ENCODE results near the gene ZNF701.
A peak's percentile ranks its signal among the peaks of the same experiment; 100 is the strongest.
"Not testable (repeated sequence)": the region's sequence is repeated elsewhere in the genome, so short reads cannot be mapped to it uniquely, and the experiment has no call there.

The ZNF701 gene

DNA sequence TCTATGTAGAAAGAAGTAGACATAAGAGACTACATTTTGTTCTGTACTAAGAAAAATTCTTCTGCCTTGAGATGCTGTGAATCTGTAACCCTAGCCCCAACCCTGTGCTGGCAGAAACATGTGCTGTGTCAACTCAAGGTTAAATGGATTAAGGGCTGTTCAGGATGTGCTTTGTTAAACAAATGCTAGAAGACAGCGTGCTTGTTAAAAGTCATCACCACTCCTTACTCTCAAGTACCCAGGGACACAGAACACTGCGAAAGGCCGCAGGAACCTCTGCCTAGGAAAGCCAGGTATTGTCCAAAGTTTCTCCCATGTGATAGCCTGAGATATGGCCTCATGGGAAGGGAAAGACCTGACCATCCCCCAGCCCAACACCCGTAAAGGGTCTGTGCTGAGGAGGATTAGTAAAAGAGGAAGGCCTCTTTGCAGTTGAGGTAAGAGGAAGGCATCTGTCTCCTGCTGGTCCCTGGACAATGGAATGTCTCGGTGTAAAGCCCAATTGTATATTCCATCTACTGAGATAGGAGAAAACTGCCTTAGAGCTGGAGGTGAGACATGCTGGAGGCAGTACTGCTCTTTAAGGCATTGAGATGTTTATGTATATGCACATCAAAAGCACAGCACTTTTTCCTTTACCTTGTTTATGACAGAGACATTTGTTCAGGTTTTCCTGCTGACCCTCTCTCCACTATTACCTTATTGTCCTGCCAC lies 11.2 kb upstream of the ZNF701 start:
- DNase-seq (ENCODE audit: low read depth); H3K4me3 ChIP-seq (ENCODE audit: low read depth, low read length): not testable (repeated sequence)

DNA sequence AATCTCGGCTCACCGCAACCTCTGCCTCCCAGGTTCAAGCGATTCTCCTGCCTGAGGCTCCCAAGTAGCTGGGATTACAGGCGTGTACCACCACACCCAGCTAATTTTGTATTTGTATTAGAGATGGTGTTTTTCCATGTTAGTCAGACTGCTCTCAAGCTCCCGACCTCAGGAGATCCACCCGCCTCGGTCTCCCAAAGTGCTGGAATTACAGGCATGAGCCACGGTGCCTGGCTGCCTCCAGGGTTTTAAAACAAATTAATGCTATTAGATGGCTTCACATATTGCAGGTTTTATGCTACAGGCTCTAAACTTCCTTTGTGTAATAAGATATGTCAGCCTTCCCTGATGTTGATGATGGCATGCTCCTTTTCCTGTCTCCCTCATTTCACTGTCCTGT lies 8.5 kb upstream of the ZNF701 start:
- not testable (repeated sequence) for DNase-seq (ENCODE audit: low read depth); H3K4me3 ChIP-seq (ENCODE audit: low read depth, low read length)

DNA sequence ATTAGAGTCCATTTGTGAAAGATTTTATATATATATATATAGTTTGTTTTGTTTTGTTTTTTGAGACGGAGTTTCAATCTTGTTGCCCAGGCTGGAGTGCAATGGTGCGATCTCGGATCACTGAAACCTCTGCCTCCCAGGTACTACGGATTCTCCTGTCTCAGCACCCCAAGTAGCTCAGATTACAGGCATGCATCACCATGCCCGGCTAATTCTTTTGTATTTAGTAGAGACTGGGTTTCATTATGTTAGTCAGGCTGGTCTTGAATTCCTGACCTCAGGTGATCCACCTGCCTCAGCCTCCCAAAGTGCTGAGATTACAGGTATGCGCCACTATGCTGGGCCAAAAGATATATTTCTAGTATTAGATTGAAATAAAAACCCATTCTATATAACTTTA lies 4.0 kb upstream of the ZNF701 start:
- no peak overlapping the region for H3K4me3 ChIP-seq (ENCODE audit: low read depth, low read length)
- DNase-seq (ENCODE audit: low read depth), result no peak

DNA sequence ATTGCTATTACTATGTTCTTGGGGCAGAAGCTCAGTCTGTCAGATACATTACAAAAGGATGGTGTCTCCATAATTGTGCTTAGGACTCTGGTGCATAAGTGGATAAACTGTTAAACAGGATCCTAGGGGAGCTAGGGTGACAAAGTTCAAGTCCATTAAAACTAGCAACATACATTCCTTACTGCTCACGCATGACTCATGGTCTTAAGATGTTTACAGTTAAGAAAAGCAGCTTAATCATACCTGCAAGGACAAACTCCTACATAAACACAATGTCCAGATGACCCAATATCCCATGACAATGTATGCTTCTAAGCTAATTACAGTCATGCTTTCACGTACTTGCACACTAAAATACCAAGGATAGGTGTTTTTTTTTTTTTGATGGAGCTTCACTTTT lies 3.5 kb upstream of the ZNF701 start:
- H3K4me3 ChIP-seq (ENCODE audit: low read depth, low read length), result no peak overlapping the region
- peak; percentile 53 for DNase-seq (ENCODE audit: low read depth)

DNA sequence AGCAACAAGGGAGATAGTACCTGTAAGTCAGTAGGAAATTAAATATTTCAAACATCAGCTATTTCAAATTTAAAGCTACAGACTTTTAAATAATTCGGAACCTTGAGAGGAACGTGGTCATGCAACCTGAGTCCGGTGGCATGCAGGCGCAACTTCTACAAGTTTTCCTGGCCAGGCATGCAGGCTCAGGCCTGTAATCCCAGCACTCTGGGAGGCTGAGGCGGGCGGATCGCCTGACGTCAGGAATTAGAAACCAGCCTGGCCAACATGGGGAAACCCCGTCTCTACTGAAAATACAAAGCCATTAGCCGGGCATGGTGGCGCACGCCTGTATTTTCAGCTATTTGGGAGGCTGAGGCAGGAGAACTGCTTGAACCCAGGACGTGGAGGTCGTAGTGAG lies 2.2 kb upstream of the ZNF701 start:
- DNase-seq (ENCODE audit: low read depth), result no peak
- no peak overlapping the region for H3K4me3 ChIP-seq (ENCODE audit: low read depth, low read length)

DNA sequence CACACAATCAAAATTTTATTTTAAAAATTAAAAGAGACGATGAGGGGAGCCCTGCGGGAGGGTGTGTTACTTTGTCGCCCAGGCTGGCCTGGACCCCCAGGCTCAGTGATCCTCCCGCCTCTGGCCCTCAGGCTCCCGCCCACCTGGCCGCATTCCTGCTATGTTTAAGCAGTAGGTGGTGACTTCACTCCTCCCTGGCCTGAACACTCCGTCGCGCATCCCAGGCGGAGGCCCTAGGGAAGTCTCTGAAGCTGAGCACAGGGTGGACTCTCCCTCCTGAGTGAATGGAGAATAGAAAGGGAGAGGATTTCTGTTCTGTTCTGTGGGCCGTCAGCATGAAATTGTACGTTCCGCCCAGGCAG lies 468 bp upstream of the ZNF701 start:
- peak; percentile 0 for DNase-seq (ENCODE audit: low read depth)

DNA sequence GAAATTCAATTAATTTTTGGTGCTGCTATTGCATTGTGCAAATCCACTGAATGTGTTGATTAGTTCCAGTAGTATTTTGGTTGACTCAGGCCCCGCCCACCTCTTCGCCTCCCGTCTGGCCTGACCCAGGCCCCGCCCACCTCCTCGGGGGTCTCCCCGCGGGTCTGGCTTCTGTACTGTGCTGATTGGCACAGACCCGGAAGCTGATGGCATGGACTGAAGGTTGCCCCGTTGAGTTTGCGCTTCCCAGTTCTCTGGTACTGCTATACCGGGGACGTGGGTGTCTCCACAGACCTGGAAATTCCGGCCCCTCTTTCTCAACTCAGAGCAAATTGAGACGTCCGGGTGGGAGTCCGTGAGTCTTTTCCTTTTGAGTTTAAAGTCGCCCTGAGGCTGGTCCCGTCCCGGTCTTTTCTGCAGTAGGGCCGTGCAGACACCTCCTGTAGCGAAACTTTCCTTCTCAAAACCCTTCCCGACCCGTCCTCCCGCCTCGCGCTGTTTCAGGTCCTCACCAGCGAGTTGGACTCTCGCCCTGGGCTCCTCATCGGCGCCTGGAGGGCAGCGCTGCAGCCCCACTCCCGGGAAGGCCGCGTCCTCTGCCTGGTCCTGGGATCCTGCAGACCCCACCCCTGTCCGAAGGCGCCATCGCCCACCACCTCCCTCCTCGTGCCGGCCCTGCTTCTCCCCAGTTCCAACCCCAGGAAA lies 14.8 kb downstream of the ZNF701 start:
- no peak for DNase-seq (ENCODE audit: low read depth)
- H3K4me3 ChIP-seq (ENCODE audit: low read depth, low read length), result peak overlapping the region; percentile 25

More for the DNA sequence above, 468 bp upstream of the ZNF701 start:
- H3K4me3 ChIP-seq (ENCODE audit: low read depth, low read length), result peak overlapping the region; percentile 95

DNA sequence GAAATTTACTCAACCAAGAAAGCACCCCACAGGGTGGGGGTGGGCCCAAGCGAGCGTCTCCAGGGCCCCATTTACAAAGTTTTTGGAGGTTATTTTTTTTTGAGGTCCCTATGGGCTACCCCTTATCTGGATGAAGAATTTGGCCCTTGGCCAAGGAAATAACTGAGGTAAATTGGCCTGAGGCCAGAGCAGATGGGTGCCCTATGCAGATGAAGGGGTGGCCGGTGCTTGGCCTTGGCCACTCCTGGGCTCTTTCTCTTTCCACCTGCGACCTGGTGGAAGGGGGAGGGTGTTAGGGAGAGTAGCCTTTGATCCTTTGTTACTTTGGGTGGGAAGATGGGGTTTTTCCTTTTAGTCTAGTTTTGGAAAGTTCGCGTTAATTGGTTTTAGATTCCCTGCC lies 15.5 kb downstream of the ZNF701 start:
- no peak for DNase-seq (ENCODE audit: low read depth)
- no peak overlapping the region for H3K4me3 ChIP-seq (ENCODE audit: low read depth, low read length)

DNA sequence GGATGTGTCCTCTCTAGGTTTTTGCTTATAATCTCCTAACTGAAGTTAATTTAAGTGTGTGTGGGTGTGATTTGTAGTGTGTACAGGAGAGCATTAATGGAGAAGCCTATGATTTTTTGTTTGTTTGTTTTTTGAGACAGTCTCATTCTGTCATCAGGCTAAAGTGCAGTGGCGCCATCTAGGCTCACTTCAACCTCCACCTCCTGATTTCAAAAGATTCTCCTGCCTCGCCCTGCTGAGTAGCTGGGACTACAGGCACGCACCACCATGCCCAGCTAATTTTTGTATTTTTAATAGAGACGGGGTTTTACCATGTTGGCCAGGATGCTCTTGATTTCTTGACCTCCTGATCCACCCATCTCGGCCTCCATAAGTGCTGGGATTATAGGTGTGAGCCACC lies 20.6 kb downstream of the ZNF701 start:
- no peak for DNase-seq (ENCODE audit: low read depth)
- no peak overlapping the region for H3K4me3 ChIP-seq (ENCODE audit: low read depth, low read length)

DNA sequence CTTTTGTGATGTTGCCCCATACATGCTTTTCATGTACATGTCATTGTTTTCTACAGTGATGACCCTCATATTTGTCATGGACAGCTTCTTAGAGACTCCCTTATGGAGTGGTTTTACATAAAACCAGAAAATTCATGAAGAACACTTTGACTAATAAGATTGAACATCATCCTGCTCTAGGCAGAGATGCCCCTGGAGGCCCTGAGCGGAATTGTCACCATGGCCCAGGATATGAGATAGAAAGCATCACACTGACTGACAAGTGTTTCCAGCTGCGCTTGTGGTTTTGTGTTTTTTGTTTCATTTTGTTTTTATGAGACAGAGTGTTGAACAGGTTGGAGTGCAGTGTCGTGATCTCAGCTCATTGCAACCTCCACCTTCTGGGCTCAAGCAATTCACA lies 22.2 kb downstream of the ZNF701 start:
- no peak for DNase-seq (ENCODE audit: low read depth)

DNA sequence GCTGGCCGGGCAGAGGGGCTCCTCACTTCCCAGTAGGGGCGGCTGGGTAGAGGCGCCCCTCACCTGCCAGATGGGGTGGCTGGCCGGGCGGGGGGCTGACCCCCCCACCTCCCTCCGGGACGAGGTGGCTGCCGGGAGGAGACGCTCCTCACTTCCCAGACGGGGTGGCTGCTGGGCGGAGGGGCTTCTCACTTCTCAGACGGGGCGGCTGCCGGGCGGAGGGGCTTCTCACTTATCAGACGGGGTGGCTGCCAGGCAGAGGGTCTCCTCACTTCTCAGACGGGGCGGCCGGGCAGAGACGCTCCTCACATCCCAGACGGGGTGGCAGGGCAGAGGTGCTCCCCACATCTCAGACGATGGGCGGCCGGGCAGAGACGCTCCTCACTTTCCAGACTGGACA lies 23.4 kb downstream of the ZNF701 start:
- not testable (repeated sequence) for DNase-seq (ENCODE audit: low read depth); H3K4me3 ChIP-seq (ENCODE audit: low read depth, low read length)

More for the DNA sequence above, 22.2 kb downstream of the ZNF701 start:
- no peak overlapping the region for H3K4me3 ChIP-seq (ENCODE audit: low read depth, low read length)

DNA sequence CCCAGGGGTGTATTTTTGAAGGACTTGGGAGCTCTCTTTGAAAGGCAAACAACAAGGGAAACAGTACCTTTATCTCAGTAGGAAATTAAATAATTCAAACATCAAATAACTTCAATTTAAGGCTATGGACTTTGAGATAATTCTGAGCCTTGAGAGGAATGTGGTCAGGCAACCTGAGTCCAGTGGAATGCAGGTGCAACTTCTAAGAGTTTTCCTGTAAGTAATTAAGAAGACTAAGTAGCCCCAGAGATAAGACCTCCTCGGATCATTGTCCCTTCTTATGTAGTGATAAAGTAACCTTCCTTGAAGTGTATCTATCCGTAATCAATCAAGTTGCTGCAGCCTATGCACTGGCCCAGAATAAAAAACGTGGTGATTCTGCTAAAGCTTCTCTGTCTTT lies 29.2 kb downstream of the ZNF701 start:
- H3K4me3 ChIP-seq (ENCODE audit: low read depth, low read length), result no peak overlapping the region
- DNase-seq (ENCODE audit: low read depth), result no peak

DNA sequence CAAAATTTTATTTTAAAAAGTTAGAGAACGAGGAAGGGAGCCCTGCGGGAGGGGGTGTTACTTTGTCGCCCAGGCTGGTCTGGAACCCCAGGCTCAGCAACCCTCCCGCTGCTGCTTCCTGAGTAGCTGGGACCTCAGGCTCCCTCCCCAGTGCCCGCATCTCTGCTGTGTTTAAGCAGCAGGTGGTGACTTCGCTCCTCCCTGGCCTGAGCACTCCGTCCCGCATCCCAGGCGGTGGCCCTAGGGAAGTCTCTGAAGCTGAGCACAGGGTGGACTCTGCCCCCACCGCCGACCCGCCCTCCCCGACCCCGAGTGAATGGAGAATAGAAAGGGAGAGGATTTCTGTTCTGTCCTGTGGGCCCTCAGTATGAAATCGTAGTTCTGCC lies 30.5 kb downstream of the ZNF701 start:
- DNase-seq (ENCODE audit: low read depth), result no peak
- peak overlapping the region; percentile 58 for H3K4me3 ChIP-seq (ENCODE audit: low read depth, low read length)

DNA sequence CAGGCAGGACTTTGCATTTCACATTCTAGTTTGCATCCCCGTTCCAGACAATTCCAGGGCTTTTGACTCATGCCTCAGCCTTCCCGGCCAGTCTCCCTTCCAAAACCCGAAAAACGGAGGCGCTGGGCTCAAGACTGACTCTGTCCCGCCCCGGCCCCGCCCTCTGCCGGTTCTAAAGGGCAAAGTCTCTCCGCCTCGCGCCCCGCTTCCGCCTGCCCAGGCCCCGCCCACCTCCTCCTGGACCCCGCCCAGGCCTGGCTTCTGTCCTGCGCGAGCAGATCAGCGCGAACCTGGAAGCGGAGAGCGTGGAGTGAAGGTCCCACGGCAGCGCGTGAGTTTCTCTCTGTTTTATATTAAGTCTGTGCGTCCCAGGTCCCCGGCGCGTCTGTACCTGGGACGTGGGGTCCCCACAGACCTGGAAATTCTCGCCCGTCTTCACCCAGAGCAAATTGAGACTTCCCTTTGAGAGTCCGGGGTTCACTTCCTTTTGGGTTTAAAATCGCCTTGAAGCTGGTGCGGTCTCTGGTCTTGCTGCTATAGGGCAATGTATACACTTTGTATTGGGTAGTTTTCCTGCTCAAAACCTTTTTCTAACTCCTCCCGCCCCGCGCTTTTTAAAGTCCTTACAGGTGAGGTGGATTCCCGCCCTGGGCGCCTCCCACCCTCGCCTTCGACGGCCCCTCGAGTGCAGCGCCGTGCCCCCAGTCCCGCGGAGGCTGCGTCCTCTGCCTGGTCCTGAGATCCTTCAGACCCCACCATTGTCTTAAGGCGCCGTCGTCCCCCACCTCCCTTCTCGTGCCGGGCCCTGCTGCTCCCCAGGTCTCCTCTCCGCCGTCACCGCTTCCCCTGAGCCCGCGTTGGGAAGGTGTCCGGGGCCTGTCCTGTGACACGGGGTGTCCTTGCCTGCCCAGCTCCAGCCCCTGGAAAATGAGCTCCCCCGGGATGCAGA lies 31.2 kb downstream of the ZNF701 start:
- peak overlapping the region; percentile 58 for H3K4me3 ChIP-seq (ENCODE audit: low read depth, low read length)
- DNase-seq (ENCODE audit: low read depth), result peak; percentile 52

DNA sequence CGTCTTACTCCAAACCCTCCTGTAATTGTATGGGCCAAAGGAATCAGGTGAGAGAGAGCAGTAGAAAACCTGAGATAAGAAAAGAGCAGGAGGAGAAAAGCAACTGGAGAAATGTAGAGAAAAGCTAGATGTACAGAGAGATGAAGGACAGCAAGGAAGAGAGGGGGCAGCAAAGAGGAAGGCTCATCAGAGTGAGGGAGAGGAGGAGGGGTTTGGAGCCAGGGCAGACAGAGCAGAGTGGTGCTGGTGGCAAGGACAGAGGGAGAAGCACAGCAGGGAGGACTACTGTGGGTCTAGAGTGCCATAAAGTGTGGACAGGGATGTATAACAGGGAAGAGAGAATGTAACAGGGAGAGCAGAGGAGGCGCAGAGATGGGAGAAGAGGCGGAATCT lies 31.9 kb downstream of the ZNF701 start:
- DNase-seq (ENCODE audit: low read depth), result not testable (repeated sequence)
- H3K4me3 ChIP-seq (ENCODE audit: low read depth, low read length), result peak overlapping the region; percentile 58

DNA sequence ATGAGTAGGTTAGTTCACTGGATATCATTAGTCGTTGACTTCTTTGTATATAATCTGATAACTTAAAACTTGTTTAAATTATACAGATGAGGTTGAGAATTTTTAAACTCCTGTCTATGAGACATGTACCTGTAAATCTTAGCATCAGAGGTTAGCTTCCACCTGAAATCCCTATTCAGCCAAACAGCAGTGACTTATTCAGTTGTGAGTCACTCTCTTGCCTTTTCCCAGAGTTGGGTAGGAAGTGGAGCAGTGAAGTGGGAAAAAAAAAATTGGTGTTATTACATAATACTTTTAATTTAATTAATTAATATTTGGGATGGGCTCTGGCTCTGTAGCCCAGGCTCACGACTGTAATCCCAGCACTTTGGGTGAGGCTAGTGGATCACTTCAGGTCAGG lies 32.9 kb downstream of the ZNF701 start:
- no peak for DNase-seq (ENCODE audit: low read depth)
- H3K4me3 ChIP-seq (ENCODE audit: low read depth, low read length), result no peak overlapping the region

DNA sequence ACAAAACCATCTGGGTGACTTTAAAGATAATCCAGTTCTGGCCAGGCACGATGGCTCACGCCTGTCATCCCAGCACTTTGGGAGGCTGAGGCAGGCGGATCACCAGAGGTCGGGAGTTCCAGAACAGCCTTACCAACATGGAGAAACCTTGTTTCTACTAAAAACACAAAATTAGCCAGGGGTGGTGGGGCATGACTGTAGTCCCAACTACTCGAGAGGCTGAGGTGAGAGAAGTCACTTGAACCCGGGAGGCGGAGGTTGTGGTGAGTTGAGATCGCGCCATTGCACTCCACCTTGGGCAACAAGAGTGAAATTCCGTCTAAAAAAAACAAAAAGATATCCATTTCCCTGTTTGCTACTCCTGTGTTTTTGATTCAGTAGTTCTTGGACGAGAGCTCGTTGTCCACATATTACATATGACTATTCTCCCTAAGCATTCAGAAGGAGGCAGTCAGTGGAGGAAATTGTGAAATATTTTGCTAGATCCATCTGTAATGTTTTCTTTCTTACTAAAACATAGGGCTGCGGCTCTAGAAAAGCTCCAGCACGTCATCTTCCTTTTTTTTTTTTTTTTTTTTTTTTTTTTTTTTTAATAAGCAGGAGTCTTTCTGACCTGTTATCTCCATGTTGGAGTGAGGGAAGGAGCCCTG lies 33.6 kb downstream of the ZNF701 start:
- peak; percentile 18 for DNase-seq (ENCODE audit: low read depth)
- no peak overlapping the region for H3K4me3 ChIP-seq (ENCODE audit: low read depth, low read length)

DNA sequence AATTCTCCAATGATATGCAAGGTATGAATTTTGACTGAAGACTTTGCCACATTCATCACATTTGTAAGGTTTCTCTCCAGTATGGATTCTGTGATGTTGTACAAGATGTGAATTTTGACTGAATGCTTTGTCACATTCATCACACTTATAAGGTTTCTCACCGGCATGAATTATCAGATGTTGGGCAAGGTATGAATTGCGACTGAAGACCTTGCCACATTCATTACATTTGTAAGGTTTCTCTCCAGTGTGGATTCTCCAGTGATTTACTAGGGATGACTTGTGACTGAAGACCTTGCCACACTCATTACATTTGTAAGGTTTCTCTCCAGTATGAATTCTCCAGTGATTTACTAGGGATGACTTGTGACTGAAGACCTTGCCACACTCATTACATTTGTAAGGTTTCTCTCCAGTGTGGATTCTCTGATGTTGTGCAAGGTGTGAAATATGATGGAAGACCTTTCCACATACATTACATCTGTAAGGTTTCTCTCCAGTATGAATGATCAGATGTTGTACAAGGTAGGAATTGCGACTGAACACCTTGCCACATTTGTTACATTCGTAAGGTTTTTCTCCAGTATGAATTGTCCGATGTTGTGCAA lies 43.3 kb downstream of the ZNF701 start:
- no peak overlapping the region for H3K4me3 ChIP-seq (ENCODE audit: low read depth, low read length)
- DNase-seq (ENCODE audit: low read depth), result no peak

DNA sequence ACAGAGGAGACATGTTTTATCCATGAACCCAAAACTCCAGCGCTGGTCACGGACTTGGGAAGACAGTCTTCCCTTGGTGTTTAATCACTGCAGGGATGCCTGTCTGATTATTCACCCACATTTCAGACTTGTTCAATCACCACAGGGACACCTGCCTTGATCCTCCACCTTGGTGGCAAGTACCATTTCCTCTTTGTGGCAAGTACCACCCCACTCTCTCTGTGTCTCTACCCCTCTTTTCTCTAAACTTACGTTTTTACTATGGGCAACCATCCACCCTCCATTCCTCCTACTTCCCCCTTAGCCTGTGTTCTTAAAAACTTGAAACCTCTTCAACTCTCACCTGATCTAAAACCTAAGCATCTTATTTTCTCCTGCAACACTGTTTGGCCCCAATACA lies 51.3 kb downstream of the ZNF701 start:
- H3K4me3 ChIP-seq (ENCODE audit: low read depth, low read length), result no peak overlapping the region
- DNase-seq (ENCODE audit: low read depth), result no peak

All from skeletal muscle cell (primary cell).